Fibroblast of peridontal ligament (primary cell): ENCODE data around the gene SLAMF7.
A peak's percentile ranks its signal among the peaks of the same experiment; 100 is the strongest.
"Not testable (repeated sequence)": the region's sequence is repeated elsewhere in the genome, so short reads cannot be mapped to it uniquely, and the experiment has no call there.

Source experiments
- DNase-seq: peaks from one replicate; pipeline ENCODE4 v3.0.0-alpha.2; 2010; ENCODE audit errors: extremely low read depth

Gene SLAMF7

DNA sequence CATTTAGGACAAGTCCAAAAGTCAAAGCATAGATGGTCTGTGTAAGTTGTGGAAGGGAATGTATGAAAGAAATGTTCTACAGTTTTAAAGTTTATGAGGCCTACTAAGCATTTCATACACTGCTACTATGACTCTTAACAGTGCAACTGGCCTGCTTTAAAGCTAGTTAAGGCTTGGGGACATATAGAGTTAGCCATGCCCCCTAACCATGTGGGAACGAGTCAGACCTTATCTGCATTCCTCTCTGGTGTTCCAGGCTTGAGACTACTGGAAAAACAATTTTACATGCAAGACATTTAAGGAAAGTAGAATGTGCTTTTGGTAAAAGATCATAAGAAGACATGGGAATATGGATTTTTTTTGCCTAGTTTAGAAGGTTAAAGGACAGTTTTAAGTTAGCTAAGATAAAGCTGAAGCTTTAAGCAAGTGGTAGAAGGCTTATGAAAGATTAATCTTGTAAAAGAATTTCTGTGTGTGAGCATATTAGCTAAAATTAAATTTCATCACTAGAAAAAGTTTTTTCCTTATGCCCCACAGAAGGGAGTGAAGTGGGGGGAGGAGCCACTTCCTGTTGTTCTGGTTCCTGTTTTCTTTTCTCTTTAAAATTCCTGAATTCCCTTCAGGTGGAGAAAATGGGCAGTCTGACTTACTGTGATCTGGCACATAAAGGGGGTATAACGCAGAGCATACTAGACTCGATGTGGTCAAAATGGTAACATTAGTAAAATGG lies 18.5 kb upstream of the SLAMF7 start:
- no peak for DNase-seq

DNA sequence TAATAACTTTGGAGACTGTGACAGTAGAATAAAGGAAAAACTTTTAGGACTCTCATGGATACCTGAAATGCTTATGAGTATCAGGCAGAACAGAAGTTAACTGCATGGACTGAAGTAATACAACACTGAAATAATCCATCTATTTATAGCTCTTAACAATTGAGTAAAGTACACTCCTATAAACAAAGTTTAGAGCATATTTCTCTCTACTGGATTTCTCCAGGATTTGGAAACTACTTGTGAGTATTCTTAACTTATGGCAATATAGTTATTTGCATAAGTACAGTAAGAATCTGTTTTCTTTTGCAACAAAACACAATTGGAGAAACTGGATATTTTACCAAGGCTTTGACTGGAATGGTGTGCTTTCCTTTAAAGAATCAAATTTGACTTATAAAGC lies 17.6 kb upstream of the SLAMF7 start:
- no peak for DNase-seq

DNA sequence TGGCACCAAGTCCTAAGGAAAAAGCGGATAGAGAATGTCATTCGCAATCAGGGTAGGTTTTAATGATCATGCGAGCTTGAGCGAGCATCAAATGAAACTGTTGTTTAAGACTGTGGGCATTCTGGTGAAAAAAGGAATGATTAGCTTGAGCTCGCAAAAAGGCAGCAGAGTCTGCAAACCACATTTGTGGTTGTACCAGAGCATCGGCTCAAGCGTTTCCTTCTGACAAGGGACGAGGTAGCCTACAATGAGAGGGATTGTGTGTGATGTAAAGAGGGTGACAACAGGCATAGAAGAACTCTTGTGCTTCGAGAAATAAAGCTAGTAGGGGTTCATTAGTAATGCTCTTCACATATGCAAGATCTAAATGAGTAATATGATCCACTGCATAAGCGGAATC lies 16.3 kb upstream of the SLAMF7 start:
- DNase-seq: no peak

GRCh38 chr1:160723332-160723731 lies 15.7 kb upstream of the SLAMF7 start:
- DNase-seq: no peak

- DNase-seq: no peak
These were observed 14.4 kb upstream of the SLAMF7 start for GRCh38 chr1:160724465-160725242.

GRCh38 chr1:160726114-160726497 lies 12.9 kb upstream of the SLAMF7 start:
- no peak for DNase-seq

DNA sequence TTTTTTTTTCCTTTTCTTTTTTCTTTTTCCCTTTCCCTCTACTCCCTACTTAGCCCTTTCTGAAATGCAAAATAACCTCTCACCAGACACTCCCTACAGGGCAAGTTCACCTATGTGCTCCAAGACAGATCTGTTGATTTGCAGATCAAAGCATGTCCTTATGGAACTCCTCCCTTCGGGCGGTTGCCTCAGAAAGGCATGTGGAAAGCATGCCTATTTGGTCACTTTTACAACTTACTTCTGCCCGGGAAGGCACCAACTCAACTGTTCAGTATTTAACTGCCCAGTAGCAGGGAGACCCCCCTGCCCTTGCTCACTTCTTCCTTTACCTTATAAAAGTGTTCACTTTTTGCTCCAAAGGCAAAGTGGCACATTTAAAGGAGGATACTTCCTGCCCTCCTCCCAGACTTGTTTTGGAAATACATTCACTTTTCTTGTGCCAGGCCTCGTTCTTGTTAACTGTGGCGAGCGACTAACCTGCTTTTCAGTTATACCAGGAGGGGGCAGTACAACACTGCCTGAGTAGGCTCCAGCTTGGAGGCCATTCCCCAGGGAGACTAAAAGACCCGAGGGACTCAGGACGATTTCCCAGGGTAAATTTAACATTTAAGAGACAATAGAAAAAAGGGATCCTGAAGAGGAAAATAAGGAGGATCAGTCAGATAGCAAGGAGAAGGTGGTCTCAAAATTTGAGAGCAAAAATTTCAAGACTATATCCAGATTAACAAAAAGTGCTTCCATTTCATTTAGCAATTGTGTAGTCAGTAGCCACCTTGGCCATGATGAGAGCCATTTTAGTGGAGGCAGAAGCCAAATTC lies 12.3 kb upstream of the SLAMF7 start:
- DNase-seq: peak; percentile 27

GRCh38 chr1:160727316-160727640 lies 11.8 kb upstream of the SLAMF7 start:
- no peak for DNase-seq

DNA sequence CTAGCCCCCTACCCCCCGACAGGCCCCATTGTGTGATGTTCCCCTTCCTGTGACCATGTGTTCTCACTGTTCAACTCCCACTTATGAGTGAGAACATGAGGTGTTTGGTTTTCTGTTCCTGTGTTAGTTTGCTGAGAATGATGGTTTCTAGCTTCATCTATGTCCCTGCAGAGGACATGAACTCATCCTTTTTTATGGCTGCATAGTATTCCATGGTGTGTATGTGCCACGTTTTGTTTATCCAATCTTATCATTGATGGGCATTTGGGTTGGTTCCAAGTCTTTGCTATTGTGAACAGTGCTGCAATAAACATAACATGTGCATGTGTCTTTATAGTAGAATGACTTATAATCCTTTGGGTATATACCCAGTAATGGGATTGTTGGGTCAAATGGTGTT lies 7.5 kb upstream of the SLAMF7 start:
- not testable (repeated sequence) for DNase-seq

DNA sequence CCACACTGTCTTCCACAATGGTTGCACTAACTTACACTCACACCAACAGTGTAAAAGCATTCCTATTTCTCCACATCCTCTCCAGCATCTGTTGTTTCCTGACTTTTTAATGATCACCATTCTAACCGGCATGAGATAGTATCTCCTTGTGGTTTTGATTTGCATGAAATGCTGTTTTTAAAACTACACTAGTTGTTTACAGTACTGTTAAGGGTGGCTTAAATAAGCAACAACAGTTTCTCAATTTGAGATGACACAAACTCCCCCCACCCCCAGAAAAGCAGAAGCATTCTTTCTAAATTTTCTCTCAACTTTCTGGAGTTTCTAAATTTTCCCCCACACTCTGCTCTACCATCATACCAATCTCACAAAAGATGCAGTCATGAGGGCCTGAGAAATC lies 7.1 kb upstream of the SLAMF7 start:
- DNase-seq: no peak

DNA sequence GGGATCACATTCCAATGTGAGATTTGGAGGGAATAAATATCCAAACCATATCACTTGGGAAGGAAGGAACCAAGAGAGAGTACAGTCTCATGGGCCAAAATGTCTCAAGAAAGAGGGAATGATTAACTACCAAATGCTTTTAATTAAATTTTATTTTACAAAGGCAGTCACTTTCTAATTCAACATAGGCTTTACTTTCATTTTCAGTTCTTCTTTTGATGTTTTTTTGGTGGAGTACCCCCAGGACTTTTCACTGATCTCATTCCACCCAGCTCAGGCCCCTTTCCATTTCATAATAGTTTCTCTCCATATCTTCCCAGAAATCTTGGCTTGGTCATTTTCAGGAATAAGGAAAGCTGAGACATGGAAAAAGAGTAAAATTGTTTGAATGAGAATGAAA lies 5.1 kb upstream of the SLAMF7 start:
- no peak for DNase-seq

- DNase-seq: no peak
These were observed 4.7 kb upstream of the SLAMF7 start for GRCh38 chr1:160734301-160734700.

DNA sequence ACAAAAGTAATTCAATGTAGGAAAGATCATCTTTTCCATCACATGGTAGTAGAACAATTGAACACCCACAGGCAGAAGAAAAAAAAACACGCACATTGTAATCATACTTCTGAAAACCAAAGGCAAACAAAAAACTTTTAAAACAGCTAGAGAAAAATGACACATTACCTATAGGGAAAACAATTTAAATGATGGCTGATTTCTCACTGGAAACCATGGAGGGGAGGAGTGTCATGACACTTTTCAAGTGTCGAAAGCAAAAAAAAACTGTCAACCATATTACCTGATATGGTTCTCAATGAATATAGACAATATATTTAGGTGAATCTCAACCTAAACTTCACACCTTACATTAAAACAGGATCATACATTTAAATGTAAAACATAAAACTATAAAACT lies 776 bp upstream of the SLAMF7 start:
- DNase-seq: no peak

- no peak for DNase-seq
These were observed 1.2 kb downstream of the SLAMF7 start for GRCh38 chr1:160740133-160740688.

DNA sequence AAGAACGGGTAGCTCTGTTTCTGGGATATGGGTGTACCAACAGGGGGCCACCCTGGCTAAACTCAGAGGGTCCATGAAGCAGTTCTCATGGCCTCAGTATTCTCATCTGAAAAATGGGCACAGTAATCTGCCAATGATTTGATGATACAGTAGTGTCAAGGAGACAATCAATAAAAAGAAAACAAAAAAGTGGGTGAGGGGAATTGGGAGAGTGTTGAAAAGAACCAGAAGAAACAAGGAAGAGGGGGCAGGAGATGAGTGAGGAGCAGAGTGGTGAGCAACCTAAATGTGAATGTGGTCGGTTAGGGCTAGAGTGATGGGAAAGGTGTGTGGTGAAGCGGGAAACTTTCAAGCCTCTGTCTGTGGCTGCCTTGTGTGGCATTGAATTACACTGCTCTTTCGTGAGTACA lies 2.0 kb downstream of the SLAMF7 start:
- DNase-seq: no peak

GRCh38 chr1:160741612-160742348 lies 2.7 kb downstream of the SLAMF7 start:
- DNase-seq: no peak

- no peak for DNase-seq
These were observed 3.5 kb downstream of the SLAMF7 start for GRCh38 chr1:160742428-160743127.

- DNase-seq: no peak
These were observed 4.2 kb downstream of the SLAMF7 start for GRCh38 chr1:160743266-160743665.

- no peak for DNase-seq
These were observed 5.3 kb downstream of the SLAMF7 start for GRCh38 chr1:160744199-160744851.

GRCh38 chr1:160744852-160745520 lies 5.9 kb downstream of the SLAMF7 start:
- DNase-seq: no peak
